H9 (cell line): ENCODE results near the gene ROBO3. TPM values are rescaled to one million over a fixed set of nuclear protein-coding genes. Genes with fewer than 3 reads are reported as not detected.
A peak's percentile ranks its signal among the peaks of the same experiment; 100 is the strongest.

Experiments used
- DNase-seq: peaks from one replicate; pipeline ENCODE4 v3.0.0-alpha.2; 2017
- H2AFZ ChIP-seq: one replicate; pipeline ENCODE4 v1.6.1; 2013; ENCODE audit warnings: mild to moderate bottlenecking, low read length, control low read depth, moderate library complexity
- H2AK5ac ChIP-seq: 2 replicates; pipeline ENCODE4 v1.6.1; 2013; ENCODE audit warnings: low read length, control low read depth, mixed read lengths; ENCODE audit not compliant: insufficient read length
- H2BK120ac ChIP-seq: one replicate; pipeline ENCODE4 v1.6.1; 2013; ENCODE audit warnings: low read depth, mild to moderate bottlenecking, low read length, control low read depth, inconsistent platforms; ENCODE audit not compliant: poor library complexity, severe bottlenecking
- H2BK12ac ChIP-seq: 2 replicates; pipeline ENCODE4 v1.6.1; 2013; ENCODE audit warnings: low read length, control low read depth, mixed read lengths, low read depth; ENCODE audit not compliant: insufficient read length
- H2BK15ac ChIP-seq: 2 replicates; pipeline ENCODE4 v1.6.1; 2013; ENCODE audit warnings: low read depth, low read length, control low read depth
- H2BK20ac ChIP-seq: one replicate; pipeline ENCODE4 v1.6.1; 2013; ENCODE audit warnings: low read depth, mild to moderate bottlenecking, low read length, control low read depth, inconsistent platforms; ENCODE audit not compliant: poor library complexity, severe bottlenecking
- H2BK5ac ChIP-seq: 2 replicates; pipeline ENCODE4 v1.6.1; 2013; ENCODE audit warnings: low read length, control low read depth, mixed read lengths; ENCODE audit not compliant: insufficient read length
- H3K14ac ChIP-seq: 2 replicates; pipeline ENCODE4 v1.6.1; 2013; ENCODE audit warnings: low read length, control low read depth; ENCODE audit not compliant: insufficient read depth
- H3K18ac ChIP-seq: 2 replicates; pipeline ENCODE4 v1.6.1; 2013; ENCODE audit warnings: low read depth, mild to moderate bottlenecking, mixed read lengths, low read length, control low read depth; ENCODE audit not compliant: insufficient read length
- H3K23ac ChIP-seq: 2 replicates; pipeline ENCODE4 v1.6.1; 2013; ENCODE audit warnings: low read length, control low read depth, mixed read lengths, low read depth; ENCODE audit not compliant: insufficient read length
- H3K23me2 ChIP-seq: 2 replicates; pipeline ENCODE4 v1.6.1; 2013; ENCODE audit warnings: low read depth, mild to moderate bottlenecking, mixed read lengths, low read length, control low read depth; ENCODE audit not compliant: insufficient read length, poor library complexity, severe bottlenecking
- H3K27ac ChIP-seq: 2 replicates; pipeline ENCODE4 v1.5.1; 2013; ENCODE audit warnings: low read length, control low read depth, mixed read lengths, low read depth; ENCODE audit not compliant: insufficient read length
- H3K27me3 ChIP-seq: 2 replicates; pipeline ENCODE4 v1.6.1; 2013; ENCODE audit warnings: low read length, control low read depth, inconsistent platforms; ENCODE audit not compliant: insufficient read depth
- H3K4ac ChIP-seq: 2 replicates; pipeline ENCODE4 v1.6.1; 2013; ENCODE audit warnings: low read depth, mild to moderate bottlenecking, control low read depth, inconsistent platforms, low read length, moderate library complexity
- H3K4me1 ChIP-seq: 2 replicates; pipeline ENCODE4 v1.6.1; 2013; ENCODE audit warnings: low read length, control low read depth, inconsistent platforms; ENCODE audit not compliant: insufficient read depth
- H3K4me2 ChIP-seq: 2 replicates; pipeline ENCODE4 v1.6.1; 2013; ENCODE audit warnings: low read length, control low read depth, mixed read lengths; ENCODE audit not compliant: insufficient read length, insufficient read depth
- H3K56ac ChIP-seq: 2 replicates; pipeline ENCODE4 v1.6.1; 2013; ENCODE audit warnings: low read depth, mild to moderate bottlenecking, mixed read lengths, low read length, control low read depth; ENCODE audit not compliant: insufficient read length
- H3K79me1 ChIP-seq: 2 replicates; pipeline ENCODE4 v1.6.1; 2013; ENCODE audit warnings: low read depth, mild to moderate bottlenecking, moderate library complexity, low read length, control low read depth, inconsistent platforms; ENCODE audit not compliant: insufficient read depth, poor library complexity, severe bottlenecking
- H3K79me2 ChIP-seq: 2 replicates; pipeline ENCODE4 v1.6.1; 2013; ENCODE audit warnings: low read length, control low read depth, inconsistent platforms; ENCODE audit not compliant: insufficient read depth
- H3K9ac ChIP-seq: 2 replicates; pipeline ENCODE4 v1.6.1; 2013; ENCODE audit warnings: low read length, control low read depth, mixed read lengths; ENCODE audit not compliant: insufficient read length; ENCODE audit errors: extremely low read depth
- H3K9me3 ChIP-seq: one replicate; pipeline ENCODE4 v1.6.1; 2013; ENCODE audit warnings: low read depth, low read length, inconsistent platforms; ENCODE audit not compliant: control insufficient read depth
- H3T11ph ChIP-seq: one replicate; pipeline ENCODE4 v1.6.1; 2013; ENCODE audit warnings: mild to moderate bottlenecking, low read length, control low read depth, inconsistent platforms
- H4K20me1 ChIP-seq: one replicate; pipeline ENCODE4 v1.6.1; 2013; ENCODE audit not compliant: control insufficient read depth, insufficient read length, insufficient read depth
- H4K5ac ChIP-seq: 2 replicates; pipeline ENCODE4 v1.6.1; 2013; ENCODE audit warnings: low read depth, mild to moderate bottlenecking, mixed read lengths, low read length, control low read depth; ENCODE audit not compliant: insufficient read length
- H4K8ac ChIP-seq: replicated peaks from 2 replicates; pipeline ENCODE4 v1.6.1; 2013; ENCODE audit warnings: low read length, control low read depth, mixed read lengths, low read depth; ENCODE audit not compliant: insufficient read length
- H4K91ac ChIP-seq: 2 replicates; pipeline ENCODE4 v1.6.1; 2013; ENCODE audit warnings: low read depth, mild to moderate bottlenecking, moderate library complexity, mixed read lengths, low read length, control low read depth; ENCODE audit not compliant: insufficient read length
- H3K27ac Mint-ChIP-seq, 3 experiments: 2 replicates in 2 of 3; 3 replicates in 1 of 3; pipeline ENCODE4 v1.8.0; 2020 to 2021; ENCODE audit warnings: mixed read lengths in 3 of 3, mild to moderate bottlenecking in 1 of 3, moderate library complexity in 1 of 3
- H3K27me3 Mint-ChIP-seq: 2 replicates; pipeline ENCODE4 v1.8.0; 2021; ENCODE audit warnings: low read depth, mild to moderate bottlenecking, moderate library complexity, mixed read lengths
- H3K36me3 Mint-ChIP-seq, 3 experiments: 2 replicates in 2 of 3; 3 replicates in 1 of 3; pipeline ENCODE4 v1.8.0; 2020 to 2021; ENCODE audit warnings: low read depth in 3 of 3, mixed read lengths in 3 of 3; ENCODE audit not compliant: insufficient read depth in 1 of 3
- H3K4me1 Mint-ChIP-seq, 2 experiments: 2 replicates each; pipeline ENCODE4 v1.8.0; 2020; ENCODE audit warnings: mixed read lengths in 2 of 2
- H3K4me3 Mint-ChIP-seq, 2 experiments: 2 replicates in 1 of 2; 3 replicates in 1 of 2; pipeline ENCODE4 v1.8.0; 2020 to 2021; ENCODE audit warnings: mild to moderate bottlenecking in 2 of 2, mixed read lengths in 2 of 2, moderate library complexity in 1 of 2
- H3K9me3 Mint-ChIP-seq, 2 experiments: 2 replicates in 1 of 2; 3 replicates in 1 of 2; pipeline ENCODE4 v1.8.0; 2020; ENCODE audit warnings: mild to moderate bottlenecking in 2 of 2, mixed read lengths in 2 of 2, moderate library complexity in 1 of 2
- WGBS: extraction: QIAGEN DNeasy Blood & Tissue Kit; methylation state at CpG from one replicate; pipeline ENCODE4 v1.1.7; 2013; ENCODE audit warnings: missing lambda C conversion rate, low lambda C conversion rate, mixed read lengths; ENCODE audit not compliant: insufficient read length; ENCODE audit errors: extremely low coverage; 5-methylcytosine and 5-hydroxymethylcytosine counted together
- total RNA-seq: library from RNA; stranded (reverse); gene quantifications from 2 replicates; pipeline ENCODE4 v1.2.1, GENCODE V29; 2021
- TF ChIP-seq, protein P1 (sequence below): fragments of 200-600 bp; sonication (generic); conservative IDR thresholded peaks from 3 replicates; pipeline ENCODE4 v1.8.0; 2021; ENCODE audit warnings: antibody characterized with exemption, mild to moderate bottlenecking

ROBO3 gene
- total RNA-seq, 1 experiment from 2014 or later: 12.6 TPM

DNA sequence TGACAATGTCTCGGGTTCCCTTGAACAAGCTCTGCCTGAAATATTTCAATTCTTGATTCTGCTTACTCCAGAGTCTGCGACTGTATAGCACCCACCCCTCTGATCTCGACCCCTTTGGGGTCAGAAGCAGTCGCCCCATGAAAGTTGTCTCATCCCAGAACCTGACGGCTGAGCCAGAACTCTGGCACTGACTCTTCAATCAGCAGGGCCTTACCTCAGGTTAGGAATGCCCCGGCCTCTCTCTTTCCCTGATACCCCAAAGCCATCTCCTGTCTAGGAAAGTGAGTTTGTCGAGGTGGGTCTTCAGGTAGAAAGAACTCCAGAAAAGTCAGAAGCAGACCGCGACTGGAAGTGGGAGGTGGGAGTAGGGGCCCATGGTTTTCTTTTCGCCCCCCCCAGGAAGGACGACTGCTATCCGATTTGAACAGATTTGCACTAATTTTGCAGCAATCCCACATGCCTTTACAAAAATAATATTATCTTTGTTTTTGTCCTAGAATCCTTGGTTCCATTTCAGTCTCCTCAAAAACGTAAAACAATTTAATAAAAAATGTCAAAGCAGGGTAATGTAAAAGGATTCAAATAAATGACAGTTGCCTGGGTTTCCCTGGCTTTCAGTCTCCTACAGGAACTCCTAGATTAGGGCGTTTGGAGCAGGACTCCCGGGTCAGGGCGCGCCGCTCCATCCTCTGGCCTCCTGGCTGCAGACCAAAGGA lies 898 bp upstream of the ROBO3 start:
- H2BK20ac ChIP-seq: no peak overlapping the region
- H3K9me3 ChIP-seq: no peaks in the 10 kb centered on the region
- no peak overlapping the region for H2BK120ac ChIP-seq
- H2BK5ac ChIP-seq: no peak overlapping the region
- H3K4ac ChIP-seq: no peak overlapping the region
- H3K79me1 ChIP-seq: no peaks in the 10 kb centered on the region
- peak overlapping the region in 1 of 2 experiments; percentile 73; a peak in 2 of 5 replicates for H3K4me3 Mint-ChIP-seq
- no peak for DNase-seq
- H3K9ac ChIP-seq: no peak overlapping the region
- no peak overlapping the region for H3T11ph ChIP-seq
- no peak overlapping the region for H4K5ac ChIP-seq
- TF ChIP-seq, protein P1, sequence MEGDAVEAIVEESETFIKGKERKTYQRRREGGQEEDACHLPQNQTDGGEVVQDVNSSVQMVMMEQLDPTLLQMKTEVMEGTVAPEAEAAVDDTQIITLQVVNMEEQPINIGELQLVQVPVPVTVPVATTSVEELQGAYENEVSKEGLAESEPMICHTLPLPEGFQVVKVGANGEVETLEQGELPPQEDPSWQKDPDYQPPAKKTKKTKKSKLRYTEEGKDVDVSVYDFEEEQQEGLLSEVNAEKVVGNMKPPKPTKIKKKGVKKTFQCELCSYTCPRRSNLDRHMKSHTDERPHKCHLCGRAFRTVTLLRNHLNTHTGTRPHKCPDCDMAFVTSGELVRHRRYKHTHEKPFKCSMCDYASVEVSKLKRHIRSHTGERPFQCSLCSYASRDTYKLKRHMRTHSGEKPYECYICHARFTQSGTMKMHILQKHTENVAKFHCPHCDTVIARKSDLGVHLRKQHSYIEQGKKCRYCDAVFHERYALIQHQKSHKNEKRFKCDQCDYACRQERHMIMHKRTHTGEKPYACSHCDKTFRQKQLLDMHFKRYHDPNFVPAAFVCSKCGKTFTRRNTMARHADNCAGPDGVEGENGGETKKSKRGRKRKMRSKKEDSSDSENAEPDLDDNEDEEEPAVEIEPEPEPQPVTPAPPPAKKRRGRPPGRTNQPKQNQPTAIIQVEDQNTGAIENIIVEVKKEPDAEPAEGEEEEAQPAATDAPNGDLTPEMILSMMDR: no peak
- H3K23me2 ChIP-seq: peaks cover 3% of the 10 kb centered on the region
- no peaks in the 10 kb centered on the region for H4K20me1 ChIP-seq
- no peak overlapping the region for H3K18ac ChIP-seq
- H2BK15ac ChIP-seq: no peak overlapping the region
- no peak overlapping the region; a peak in 1 of 7 replicates for H3K27ac Mint-ChIP-seq
- H3K27ac ChIP-seq: no peak overlapping the region
- H3K4me1 ChIP-seq: no peaks in the 10 kb centered on the region; the same call in 1 of the 2 replicates
- no peak overlapping the region for H3K23ac ChIP-seq
- no peak overlapping the region for H2AK5ac ChIP-seq
- no peak overlapping the region for H3K56ac ChIP-seq
- peak overlapping the region; percentile 51 for H3K4me2 ChIP-seq
- H4K91ac ChIP-seq: no peak overlapping the region
- no peaks in the 10 kb centered on the region; a peak in 2 of 5 replicates for H3K9me3 Mint-ChIP-seq
- H3K36me3 Mint-ChIP-seq: no peaks in the 10 kb centered on the region
- H4K8ac ChIP-seq: no peak overlapping the region
- H2AFZ ChIP-seq: no peak overlapping the region
- peaks cover 99% of the 10 kb centered on the region for H3K27me3 Mint-ChIP-seq
- H2BK12ac ChIP-seq: no peak overlapping the region
- H3K4me1 Mint-ChIP-seq: peaks cover 23 to 61% of the 10 kb centered on the region in 2 experiments
- H3K79me2 ChIP-seq: no peaks in the 10 kb centered on the region
- H3K27me3 ChIP-seq: peaks cover 89% of the 10 kb centered on the region
- no peak overlapping the region for H3K14ac ChIP-seq
- no CpG with 5 or more reads among the region's 18 CpGs for WGBS
